GM10266 (cell line): Measurements from ENCODE around the gene DIS3L2.
"Not testable (repeated sequence)": the region's sequence is repeated elsewhere in the genome, so short reads cannot be mapped to it uniquely, and the experiment has no call there.

Experiments used
- DNase-seq: peaks from one replicate; pipeline ENCODE4 v3.0.0; 2012; ENCODE audit errors: extremely low spot score
- TF ChIP-seq, protein P1 (sequence below): IDR thresholded peaks from 2 replicates; pipeline ENCODE4 v1.5.1; 2012; ENCODE audit warnings: mild to moderate bottlenecking, low read depth; ENCODE audit not compliant: control insufficient read depth, insufficient read depth; ENCODE audit errors: missing control alignments

DIS3L2 gene

GRCh38 chr2:232097758-232098157, 136.2 kb downstream of the DIS3L2 start:
- TF ChIP-seq, protein P1, sequence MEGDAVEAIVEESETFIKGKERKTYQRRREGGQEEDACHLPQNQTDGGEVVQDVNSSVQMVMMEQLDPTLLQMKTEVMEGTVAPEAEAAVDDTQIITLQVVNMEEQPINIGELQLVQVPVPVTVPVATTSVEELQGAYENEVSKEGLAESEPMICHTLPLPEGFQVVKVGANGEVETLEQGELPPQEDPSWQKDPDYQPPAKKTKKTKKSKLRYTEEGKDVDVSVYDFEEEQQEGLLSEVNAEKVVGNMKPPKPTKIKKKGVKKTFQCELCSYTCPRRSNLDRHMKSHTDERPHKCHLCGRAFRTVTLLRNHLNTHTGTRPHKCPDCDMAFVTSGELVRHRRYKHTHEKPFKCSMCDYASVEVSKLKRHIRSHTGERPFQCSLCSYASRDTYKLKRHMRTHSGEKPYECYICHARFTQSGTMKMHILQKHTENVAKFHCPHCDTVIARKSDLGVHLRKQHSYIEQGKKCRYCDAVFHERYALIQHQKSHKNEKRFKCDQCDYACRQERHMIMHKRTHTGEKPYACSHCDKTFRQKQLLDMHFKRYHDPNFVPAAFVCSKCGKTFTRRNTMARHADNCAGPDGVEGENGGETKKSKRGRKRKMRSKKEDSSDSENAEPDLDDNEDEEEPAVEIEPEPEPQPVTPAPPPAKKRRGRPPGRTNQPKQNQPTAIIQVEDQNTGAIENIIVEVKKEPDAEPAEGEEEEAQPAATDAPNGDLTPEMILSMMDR: no peak
- DNase-seq: no peak

DNA sequence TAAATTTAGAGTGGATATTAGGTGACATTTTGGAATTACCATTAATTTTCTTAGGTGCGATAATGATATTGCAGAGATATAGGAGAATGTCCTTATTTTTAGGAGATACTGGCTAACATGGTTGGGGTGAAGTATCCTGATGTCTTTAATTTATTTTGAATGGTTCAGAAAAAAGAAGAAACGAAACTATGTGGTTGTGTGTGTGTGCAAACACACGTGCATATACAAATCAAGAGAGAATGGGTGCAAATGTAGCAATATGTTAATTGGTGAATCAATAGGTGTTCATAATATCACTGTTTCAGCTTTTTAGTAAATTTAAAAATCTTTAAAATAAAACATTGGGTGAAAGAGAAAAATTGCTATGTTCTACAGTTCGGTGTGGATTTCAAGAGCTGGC, 140.9 kb downstream of the DIS3L2 start:
- TF ChIP-seq, protein P1: no peak
- DNase-seq: no peak

DNA sequence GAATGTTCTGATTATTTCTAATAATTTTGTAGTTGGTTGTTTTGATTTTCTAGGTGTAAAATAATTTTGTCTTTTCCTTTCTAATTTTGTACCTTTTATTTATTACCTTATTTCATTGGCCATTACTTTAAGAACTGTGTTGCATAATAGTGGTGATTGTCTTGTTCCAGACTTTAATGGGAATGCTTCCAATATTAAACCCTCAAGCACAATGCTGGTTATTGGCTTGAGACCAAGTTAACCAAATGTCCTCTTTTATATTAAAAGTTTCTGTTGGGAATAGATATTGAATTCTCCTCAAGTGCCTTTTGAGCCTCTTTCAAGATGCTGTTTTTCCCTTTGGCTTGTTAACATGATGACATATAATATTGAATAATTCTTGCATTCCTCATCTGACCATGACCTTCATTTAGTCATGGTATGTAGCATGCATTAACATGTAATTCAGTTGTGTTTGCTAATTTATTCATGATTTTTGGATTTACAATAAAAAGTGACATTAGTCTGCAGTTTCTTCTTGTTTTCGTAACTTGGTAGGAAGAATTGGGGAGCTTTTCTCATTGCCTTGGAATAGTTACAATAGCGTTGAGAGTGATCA, 141.7 kb downstream of the DIS3L2 start:
- DNase-seq: no peak

GRCh38 chr2:232104076-232104646, 142.6 kb downstream of the DIS3L2 start:
- no peak for DNase-seq

More for the DNA sequence above, 141.7 kb downstream of the DIS3L2 start:
- TF ChIP-seq, protein P1: no peak

DNA sequence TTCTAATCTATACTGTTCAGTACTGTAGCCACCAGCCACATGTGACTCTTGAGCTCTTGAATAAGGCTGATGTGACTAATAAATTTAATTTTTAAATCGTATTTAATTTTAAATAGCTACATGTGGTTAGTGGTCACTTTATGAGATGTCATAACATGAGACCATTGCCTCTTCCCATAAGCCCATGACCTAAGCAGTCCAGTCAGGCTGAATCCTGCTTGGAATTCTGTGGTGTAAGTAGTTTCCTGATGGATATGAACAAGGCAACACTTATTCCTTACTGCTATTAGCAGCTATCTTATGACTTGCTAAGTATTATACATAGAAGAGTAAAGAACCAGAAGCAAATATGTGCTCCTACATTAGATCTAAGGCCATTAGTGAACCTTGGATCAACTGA, 150.0 kb downstream of the DIS3L2 start:
- no peak for DNase-seq
- TF ChIP-seq, protein P1: no peak

More at GRCh38 chr2:232104076-232104646, 142.6 kb downstream of the DIS3L2 start:
- TF ChIP-seq, protein P1: no peak

DNA sequence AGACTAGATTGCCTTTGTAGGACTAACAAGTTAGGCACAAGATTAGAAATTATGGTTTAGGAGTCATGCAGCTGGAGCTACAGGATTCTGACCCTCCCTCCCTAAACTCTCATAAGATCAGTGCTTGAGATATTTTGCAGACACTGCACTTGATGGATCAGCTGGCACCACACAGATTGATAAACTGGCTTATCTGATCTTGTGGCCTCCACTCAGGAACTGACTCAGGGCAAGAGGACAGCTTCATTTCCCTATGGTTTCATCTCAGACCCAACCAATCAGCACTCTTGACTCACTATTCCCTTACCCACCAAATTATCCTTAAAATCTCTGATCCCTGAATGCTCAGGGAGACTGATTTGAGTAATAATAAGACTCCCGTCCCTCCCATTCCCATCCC, 152.3 kb downstream of the DIS3L2 start:
- TF ChIP-seq, protein P1: no peak
- no peak for DNase-seq

DNA sequence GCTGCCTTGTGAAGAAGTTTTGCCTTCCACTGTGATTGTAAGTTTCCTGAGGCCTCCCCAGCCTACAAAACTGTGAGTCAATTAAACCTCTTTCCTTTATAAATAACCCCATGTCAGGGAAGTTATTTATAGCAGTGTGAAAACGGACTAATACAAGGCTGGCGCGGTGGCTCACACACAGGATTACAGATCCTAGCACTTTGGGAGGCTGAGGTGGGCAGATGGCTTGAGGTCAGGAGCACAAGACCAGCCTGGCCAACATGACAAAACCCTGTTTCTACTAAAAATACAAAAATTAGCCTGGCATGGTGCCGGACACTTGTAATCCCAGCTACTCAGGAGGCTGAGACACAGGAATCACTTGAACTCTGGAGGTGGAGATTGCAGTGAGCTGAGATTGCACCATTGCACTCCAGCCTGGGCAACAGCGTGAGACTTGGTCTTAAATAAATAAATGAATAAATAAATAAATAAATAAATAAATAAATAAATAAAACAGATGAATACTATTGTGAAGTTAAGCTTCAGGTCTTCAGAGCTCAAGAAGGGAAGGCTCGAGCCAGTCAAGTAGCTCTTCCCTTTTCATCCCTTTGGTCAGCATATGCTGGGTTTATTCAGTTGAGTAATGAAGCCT, 154.3 kb downstream of the DIS3L2 start:
- DNase-seq: not testable (repeated sequence)
